ENCODE results near the gene SOX18. TPM values are rescaled to one million over a fixed set of nuclear protein-coding genes. Genes with fewer than 3 reads are reported as not detected.

Gene SOX18
- total RNA-seq, 1 donor from 2014 or later, result 1.0 TPM

DNA sequence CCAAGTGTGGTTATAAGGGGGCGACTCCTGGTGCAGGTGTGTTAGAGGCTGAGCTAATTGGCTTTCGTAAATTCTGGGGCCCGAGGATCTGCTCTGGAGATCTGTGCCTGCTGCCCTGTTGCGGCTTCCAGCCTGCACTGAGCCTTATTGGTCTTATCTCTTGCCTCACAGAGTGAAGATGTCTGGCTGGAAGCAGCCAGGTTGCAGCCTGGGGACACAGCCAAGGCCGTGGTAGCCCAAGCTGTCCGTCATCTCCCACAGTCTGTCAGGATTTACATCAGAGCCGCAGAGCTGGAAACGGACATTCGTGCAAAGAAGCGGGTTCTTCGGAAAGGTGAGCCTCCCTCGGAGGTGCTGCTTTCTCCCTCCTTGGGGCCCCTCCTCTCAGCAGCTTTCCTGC, 48.5 kb downstream of the SOX18 start:
- no peaks in the 10 kb centered on the region for H3K4me1 Mint-ChIP-seq (ENCODE audit: low read depth)
- H3K9me3 Mint-ChIP-seq, result no peaks in the 10 kb centered on the region
- intact Hi-C loops (cut with micrococcal nuclease), result no loop called here
- H3K4me3 Mint-ChIP-seq (ENCODE audit: low read depth), result no peak overlapping the region
- H3K27ac Mint-ChIP-seq, result no peak overlapping the region
- H3K27me3 Mint-ChIP-seq (ENCODE audit: low read depth), result no peaks in the 10 kb centered on the region
- peaks cover 60% of the 10 kb centered on the region for H3K36me3 Mint-ChIP-seq (ENCODE audit: low read depth)
- DNase-seq (ENCODE audit: low spot score), result no peak

Other genes starting within 250 kb of the SOX18 start
- gene ZBTB46, start 218.4 kb downstream of the SOX18 start, total RNA-seq, result 1.1 and 1.9 TPM in 2 replicates
- gene ABHD16B, start 188.1 kb downstream of the SOX18 start, total RNA-seq, result 0.16 TPM in 1 of 2 replicates, not detected in the other
- gene TPD52L2, start 184.4 kb downstream of the SOX18 start, total RNA-seq, result 62.5 and 66.7 TPM in 2 replicates
- gene DNAJC5, start 154.5 kb downstream of the SOX18 start, total RNA-seq, result 38.1 and 40.0 TPM in 2 replicates
- gene UCKL1, start 93.2 kb downstream of the SOX18 start, total RNA-seq, result 48.7 and 51.2 TPM in 2 replicates
- 26.2 and 27.0 TPM in 2 replicates for gene ZNF512B, start 79.7 kb downstream of the SOX18 start, total RNA-seq
- 23.4 and 25.3 TPM in 2 replicates for gene SAMD10, start 70.0 kb downstream of the SOX18 start, total RNA-seq
- 68.9 and 70.3 TPM in 2 replicates for gene PRPF6, start 68.5 kb downstream of the SOX18 start, total RNA-seq
- 3.8 and 4.3 TPM in 2 replicates for gene C20orf204, start 13.5 kb downstream of the SOX18 start, total RNA-seq
- 49.0 and 49.9 TPM in 2 replicates for gene TCEA2, start 13.6 kb upstream of the SOX18 start, total RNA-seq
- 42.0 and 43.3 TPM in 2 replicates for gene RGS19, start 29.9 kb upstream of the SOX18 start, total RNA-seq
- gene OPRL1, start 30.4 kb upstream of the SOX18 start, total RNA-seq, result 0.32 and 0.41 TPM in 2 replicates
- 0.21 and 0.25 TPM in 2 replicates for gene LKAAEAR1, start 34.8 kb upstream of the SOX18 start, total RNA-seq
- not detected in 2 replicates for gene NPBWR2, start 57.9 kb upstream of the SOX18 start, total RNA-seq
- not detected in 2 replicates for gene MYT1, start 114.8 kb upstream of the SOX18 start, total RNA-seq
- 31.7 and 32.7 TPM in 2 replicates for gene PCMTD2, start 206.1 kb upstream of the SOX18 start, total RNA-seq